ENCODE data around the gene KRT83.

Gene KRT83

GRCh38 chr12:52284562-52285171, 36.5 kb downstream of the KRT83 start:
- DNase-seq, result no peak

GRCh38 chr12:52280796-52281560, 40.2 kb downstream of the KRT83 start:
- no peak for DNase-seq

GRCh38 chr12:52280319-52280795, 40.8 kb downstream of the KRT83 start:
- no peak for DNase-seq

GRCh38 chr12:52279422-52280318, 41.5 kb downstream of the KRT83 start:
- DNase-seq, result no peak

GRCh38 chr12:52278575-52279421, 42.4 kb downstream of the KRT83 start:
- no peak for DNase-seq

- DNase-seq, result no peak
Measured at GRCh38 chr12:52277486-52278245, 43.5 kb downstream of the KRT83 start.

- no peak for DNase-seq
Measured at GRCh38 chr12:52275686-52276085, 45.5 kb downstream of the KRT83 start.

GRCh38 chr12:52274521-52275120, 46.6 kb downstream of the KRT83 start, which contains the start of gene KRT86:
Gene KRT86 (plus strand): TSS chr12:52274645. CDS start chr12:52301917, 27,272 bp downstream.
- no peak for DNase-seq

- no peak for DNase-seq
Measured at GRCh38 chr12:52271158-52271557, 50.0 kb downstream of the KRT83 start.

GRCh38 chr12:52270541-52271070, 50.6 kb downstream of the KRT83 start:
- DNase-seq, result no peak

- no peak for DNase-seq
Measured at GRCh38 chr12:52268212-52268611, 53.0 kb downstream of the KRT83 start.

- DNase-seq, result no peak
Measured at GRCh38 chr12:52267699-52268098, 53.5 kb downstream of the KRT83 start.

- DNase-seq, result no peak
Measured at GRCh38 chr12:52267266-52267665, 53.9 kb downstream of the KRT83 start.

GRCh38 chr12:52266514-52266913, 54.7 kb downstream of the KRT83 start:
- no peak for DNase-seq

- no peak for DNase-seq
Measured at GRCh38 chr12:52264435-52264825, 56.8 kb downstream of the KRT83 start.

Measured in DMS 273 treated with DMSO at 0.1 percent for 48 hours (cell line).